GM23338 (cell line): ENCODE measurements around the gene GSDMA. TPM values are rescaled to one million over a fixed set of nuclear protein-coding genes. Genes with fewer than 3 reads are reported as not detected.

Experiments used
- ATAC-seq: fragments of 200-7000 bp; cut with Tn5 transposase; 3 replicates; pipeline ENCODE4 v1.9.1; 2020
- DNase-seq: peaks from one replicate; pipeline ENCODE4 v3.0.0-alpha.2; 2015; ENCODE audit warnings: low spot score
- H2AFZ ChIP-seq: fragments of 200-600 bp; sonication (generic); 2 replicates; pipeline ENCODE4 v1.8.0; 2016; ENCODE audit warnings: antibody characterized with exemption, mild to moderate bottlenecking, moderate library complexity
- H3F3A ChIP-seq: fragments of 200-600 bp; sonication (generic); replicated peaks from 2 replicates; pipeline ENCODE4 v1.8.0; 2017; ENCODE audit warnings: antibody characterized with exemption, mixed run types, low read depth
- H3K27ac ChIP-seq: fragments of 200-600 bp; sonication (generic); 2 replicates; pipeline ENCODE4 v1.6.1; 2016; ENCODE audit warnings: low read depth
- H3K27me3 ChIP-seq: fragments of 200-600 bp; sonication (generic); 2 replicates; pipeline ENCODE4 v1.8.0; 2016; ENCODE audit warnings: mild to moderate bottlenecking, mixed run types, moderate library complexity; ENCODE audit not compliant: insufficient read depth
- H3K36me3 ChIP-seq: fragments of 200-600 bp; sonication (generic); 2 replicates; pipeline ENCODE4 v1.8.0; 2016; ENCODE audit warnings: mild to moderate bottlenecking; ENCODE audit not compliant: insufficient read depth
- H3K4me1 ChIP-seq: fragments of 200-600 bp; sonication (generic); 2 replicates; pipeline ENCODE4 v1.8.0; 2016; ENCODE audit warnings: mild to moderate bottlenecking, moderate library complexity; ENCODE audit not compliant: insufficient read depth
- H3K4me2 ChIP-seq: fragments of 200-600 bp; sonication (generic); 2 replicates; pipeline ENCODE4 v1.7.1; 2017; ENCODE audit warnings: mixed run types
- H3K4me3 ChIP-seq: fragments of 200-600 bp; sonication (generic); 2 replicates; pipeline ENCODE4 v1.6.1; 2016; ENCODE audit warnings: mixed run types
- H3K79me2 ChIP-seq: fragments of 200-600 bp; sonication (generic); replicated peaks from 2 replicates; pipeline ENCODE4 v1.8.0; 2017; ENCODE audit warnings: mild to moderate bottlenecking; ENCODE audit not compliant: insufficient read depth
- H3K9me2 ChIP-seq: fragments of 200-600 bp; sonication (generic); 2 replicates; pipeline ENCODE4 v1.8.0; 2017; ENCODE audit not compliant: insufficient read depth
- H4K20me1 ChIP-seq: fragments of 200-600 bp; sonication (generic); replicated peaks from 2 replicates; pipeline ENCODE4 v1.8.0; 2017; ENCODE audit warnings: mild to moderate bottlenecking; ENCODE audit not compliant: insufficient read depth
- H3K27ac Mint-ChIP-seq: 2 replicates; pipeline ENCODE4 v1.8.0; 2020; ENCODE audit warnings: inconsistent platforms, mild to moderate bottlenecking, moderate library complexity, mixed read lengths
- H3K27me3 Mint-ChIP-seq: 3 replicates; pipeline ENCODE4 v1.8.0; 2022; ENCODE audit warnings: low read depth, mild to moderate bottlenecking, moderate library complexity, mixed read lengths, inconsistent platforms; ENCODE audit not compliant: insufficient read depth, poor library complexity
- H3K36me3 Mint-ChIP-seq: 3 replicates; pipeline ENCODE4 v1.8.0; 2021; ENCODE audit warnings: low read depth, mild to moderate bottlenecking, inconsistent platforms, moderate library complexity, mixed read lengths
- H3K4me1 Mint-ChIP-seq: 3 replicates; pipeline ENCODE4 v1.8.0; 2020; ENCODE audit warnings: mild to moderate bottlenecking, inconsistent platforms, mixed read lengths
- H3K4me3 Mint-ChIP-seq: 3 replicates; pipeline ENCODE4 v1.8.0; 2021; ENCODE audit warnings: moderate library complexity, mild to moderate bottlenecking, inconsistent platforms, mixed read lengths
- H3K9me3 Mint-ChIP-seq: 3 replicates; pipeline ENCODE4 v1.8.0; 2020; ENCODE audit warnings: moderate library complexity, mild to moderate bottlenecking, inconsistent platforms, mixed read lengths
- CREB1 ChIP-seq: fragments of 250-450 bp; sonication (Bioruptor Pico); IDR thresholded peaks from 2 replicates; pipeline ENCODE4 v1.5.0; 2020; ENCODE audit warnings: low read depth, mild to moderate bottlenecking, moderate library complexity
- EZH2 ChIP-seq: fragments of 200-600 bp; sonication (generic); IDR thresholded peaks from one replicate; pipeline ENCODE4 v1.8.0; 2017; ENCODE audit warnings: antibody characterized with exemption, mild to moderate bottlenecking, low read depth; ENCODE audit not compliant: unreplicated experiment
- EZH2phosphoT487 ChIP-seq: fragments of 200-600 bp; sonication (generic); IDR thresholded peaks from one replicate; pipeline ENCODE4 v1.8.1; 2018; ENCODE audit warnings: antibody characterized with exemption; ENCODE audit not compliant: unreplicated experiment
- JUNB ChIP-seq: IDR thresholded peaks from one replicate; pipeline ENCODE4 v1.6.1; 2016; ENCODE audit warnings: antibody characterized with exemption; ENCODE audit not compliant: unreplicated experiment
- NANOG ChIP-seq: IDR thresholded peaks from 2 replicates; pipeline ENCODE4 v1.6.1; 2016; ENCODE audit warnings: antibody characterized with exemption, borderline replicate concordance
- POLR2AphosphoS5 ChIP-seq: IDR thresholded peaks from 2 replicates; pipeline ENCODE4 v1.6.1; 2016; ENCODE audit warnings: antibody characterized with exemption, low read depth
- STAT1 ChIP-seq: IDR thresholded peaks from one replicate; pipeline ENCODE4 v1.6.1; 2016; ENCODE audit warnings: antibody characterized with exemption; ENCODE audit not compliant: unreplicated experiment
- ZNF114 ChIP-seq: fragments of 250-450 bp; sonication (Bioruptor Pico); IDR thresholded peaks from 2 replicates; pipeline ENCODE4 v1.5.0; 2020; ENCODE audit warnings: mild to moderate bottlenecking, moderate library complexity
- ZNF331 ChIP-seq: fragments of 250-450 bp; sonication (Bioruptor Pico); IDR thresholded peaks from 2 replicates; pipeline ENCODE4 v1.5.0; 2020; ENCODE audit warnings: low read depth, mild to moderate bottlenecking, moderate library complexity
- ZNF462 ChIP-seq: fragments of 250-450 bp; sonication (Bioruptor Pico); IDR thresholded peaks from 2 replicates; pipeline ENCODE4 v1.5.0; 2020; ENCODE audit warnings: mild to moderate bottlenecking, moderate library complexity
- polyA plus RNA-seq: library from polyadenylated mRNA; unstranded; fragments of >200 nt; fragmentation: Nextera tagmentation; extraction: Ambion mirVana; gene quantifications from 2 replicates; pipeline ENCODE4 v1.2.1, GENCODE V29; 2016
- total RNA-seq: library from RNA; depleted of rRNA; stranded (reverse); fragments of >200 nt; shearing (Covaris generic); gene quantifications from 2 replicates; pipeline ENCODE4 v1.2.3, GENCODE V29; 2014
- TF ChIP-seq, protein P1 (sequence below): IDR thresholded peaks from 2 replicates; pipeline ENCODE4 v1.6.1; 2016; ENCODE audit warnings: antibody characterized with exemption
- TF ChIP-seq, protein P2 (sequence below): IDR thresholded peaks from one replicate; pipeline ENCODE4 v1.6.1; 2018; ENCODE audit warnings: antibody characterized with exemption; ENCODE audit not compliant: unreplicated experiment

GSDMA gene
- total and polyA plus RNA-seq, 2 experiments from 2014 or later = not detected

GRCh38 chr17:39938140-39938869 lies 24.5 kb upstream of the GSDMA start (continued):
- TF ChIP-seq EZH2 (no peak), CREB1 (CRISPR knock-in tag) (no peak), POLR2AphosphoS5 (no peak), ZNF114 (CRISPR knock-in tag) (no peak)
- TF ChIP-seq, protein P1, sequence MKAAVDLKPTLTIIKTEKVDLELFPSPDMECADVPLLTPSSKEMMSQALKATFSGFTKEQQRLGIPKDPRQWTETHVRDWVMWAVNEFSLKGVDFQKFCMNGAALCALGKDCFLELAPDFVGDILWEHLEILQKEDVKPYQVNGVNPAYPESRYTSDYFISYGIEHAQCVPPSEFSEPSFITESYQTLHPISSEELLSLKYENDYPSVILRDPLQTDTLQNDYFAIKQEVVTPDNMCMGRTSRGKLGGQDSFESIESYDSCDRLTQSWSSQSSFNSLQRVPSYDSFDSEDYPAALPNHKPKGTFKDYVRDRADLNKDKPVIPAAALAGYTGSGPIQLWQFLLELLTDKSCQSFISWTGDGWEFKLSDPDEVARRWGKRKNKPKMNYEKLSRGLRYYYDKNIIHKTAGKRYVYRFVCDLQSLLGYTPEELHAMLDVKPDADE = no peak
- TF ChIP-seq, protein P2, sequence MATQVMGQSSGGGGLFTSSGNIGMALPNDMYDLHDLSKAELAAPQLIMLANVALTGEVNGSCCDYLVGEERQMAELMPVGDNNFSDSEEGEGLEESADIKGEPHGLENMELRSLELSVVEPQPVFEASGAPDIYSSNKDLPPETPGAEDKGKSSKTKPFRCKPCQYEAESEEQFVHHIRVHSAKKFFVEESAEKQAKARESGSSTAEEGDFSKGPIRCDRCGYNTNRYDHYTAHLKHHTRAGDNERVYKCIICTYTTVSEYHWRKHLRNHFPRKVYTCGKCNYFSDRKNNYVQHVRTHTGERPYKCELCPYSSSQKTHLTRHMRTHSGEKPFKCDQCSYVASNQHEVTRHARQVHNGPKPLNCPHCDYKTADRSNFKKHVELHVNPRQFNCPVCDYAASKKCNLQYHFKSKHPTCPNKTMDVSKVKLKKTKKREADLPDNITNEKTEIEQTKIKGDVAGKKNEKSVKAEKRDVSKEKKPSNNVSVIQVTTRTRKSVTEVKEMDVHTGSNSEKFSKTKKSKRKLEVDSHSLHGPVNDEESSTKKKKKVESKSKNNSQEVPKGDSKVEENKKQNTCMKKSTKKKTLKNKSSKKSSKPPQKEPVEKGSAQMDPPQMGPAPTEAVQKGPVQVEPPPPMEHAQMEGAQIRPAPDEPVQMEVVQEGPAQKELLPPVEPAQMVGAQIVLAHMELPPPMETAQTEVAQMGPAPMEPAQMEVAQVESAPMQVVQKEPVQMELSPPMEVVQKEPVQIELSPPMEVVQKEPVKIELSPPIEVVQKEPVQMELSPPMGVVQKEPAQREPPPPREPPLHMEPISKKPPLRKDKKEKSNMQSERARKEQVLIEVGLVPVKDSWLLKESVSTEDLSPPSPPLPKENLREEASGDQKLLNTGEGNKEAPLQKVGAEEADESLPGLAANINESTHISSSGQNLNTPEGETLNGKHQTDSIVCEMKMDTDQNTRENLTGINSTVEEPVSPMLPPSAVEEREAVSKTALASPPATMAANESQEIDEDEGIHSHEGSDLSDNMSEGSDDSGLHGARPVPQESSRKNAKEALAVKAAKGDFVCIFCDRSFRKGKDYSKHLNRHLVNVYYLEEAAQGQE = no peak

GRCh38 chr17:39939106-39939505 lies 23.7 kb upstream of the GSDMA start:
- H3K4me3 Mint-ChIP-seq = no peak overlapping the region
- Histone ChIP-seq H3K27me3 (no peaks in the 10 kb centered on the region), H4K20me1 (no peaks in the 10 kb centered on the region), H3K4me2 (no peak overlapping the region), H3K4me1 (peaks cover 6% of the 10 kb centered on the region), H3K4me3 (no peak overlapping the region), H3K36me3 (no peaks in the 10 kb centered on the region), H3K9me2 (no peaks in the 10 kb centered on the region), H2AFZ (peak overlapping the region; percentile 52; the same call in 1 of the 2 replicates), H3K79me2 (no peaks in the 10 kb centered on the region), H3K27ac (no peak overlapping the region), H3F3A (no peaks in the 10 kb centered on the region)
- no peak for DNase-seq
- peaks cover 8% of the 10 kb centered on the region for H3K27me3 Mint-ChIP-seq
- no peaks in the 10 kb centered on the region for H3K9me3 Mint-ChIP-seq
- H3K27ac Mint-ChIP-seq = no peak overlapping the region
- ATAC-seq = no peak
- H3K36me3 Mint-ChIP-seq = no peaks in the 10 kb centered on the region
- peaks cover 16% of the 10 kb centered on the region for H3K4me1 Mint-ChIP-seq
- TF ChIP-seq CREB1 (CRISPR knock-in tag) = no peak
- TF ChIP-seq JUNB = no peak
- TF ChIP-seq, protein P1 = no peak
- TF ChIP-seq NANOG = no peak
- no peak for TF ChIP-seq ZNF462 (CRISPR knock-in tag)
- TF ChIP-seq STAT1 = no peak
- TF ChIP-seq ZNF331 (CRISPR knock-in tag) = no peak
- no peak for TF ChIP-seq POLR2AphosphoS5
- no peak for TF ChIP-seq EZH2phosphoT487
